PC-9 (cell line): ENCODE results near the gene SMPD1.

Experiments
- EZH2 ChIP-seq: fragments of 200-600 bp; sonication (generic); IDR thresholded peaks from 2 replicates; pipeline ENCODE4 v1.8.0; 2017; ENCODE audit warnings: antibody characterized with exemption, low read depth
- TF ChIP-seq, protein P1 (sequence below): fragments of 200-600 bp; sonication (generic); conservative IDR thresholded peaks from 2 replicates; pipeline ENCODE4 v1.6.1; 2017; ENCODE audit warnings: mixed run types, antibody characterized with exemption, mild to moderate bottlenecking, moderate library complexity

- TF ChIP-seq, protein P1, sequence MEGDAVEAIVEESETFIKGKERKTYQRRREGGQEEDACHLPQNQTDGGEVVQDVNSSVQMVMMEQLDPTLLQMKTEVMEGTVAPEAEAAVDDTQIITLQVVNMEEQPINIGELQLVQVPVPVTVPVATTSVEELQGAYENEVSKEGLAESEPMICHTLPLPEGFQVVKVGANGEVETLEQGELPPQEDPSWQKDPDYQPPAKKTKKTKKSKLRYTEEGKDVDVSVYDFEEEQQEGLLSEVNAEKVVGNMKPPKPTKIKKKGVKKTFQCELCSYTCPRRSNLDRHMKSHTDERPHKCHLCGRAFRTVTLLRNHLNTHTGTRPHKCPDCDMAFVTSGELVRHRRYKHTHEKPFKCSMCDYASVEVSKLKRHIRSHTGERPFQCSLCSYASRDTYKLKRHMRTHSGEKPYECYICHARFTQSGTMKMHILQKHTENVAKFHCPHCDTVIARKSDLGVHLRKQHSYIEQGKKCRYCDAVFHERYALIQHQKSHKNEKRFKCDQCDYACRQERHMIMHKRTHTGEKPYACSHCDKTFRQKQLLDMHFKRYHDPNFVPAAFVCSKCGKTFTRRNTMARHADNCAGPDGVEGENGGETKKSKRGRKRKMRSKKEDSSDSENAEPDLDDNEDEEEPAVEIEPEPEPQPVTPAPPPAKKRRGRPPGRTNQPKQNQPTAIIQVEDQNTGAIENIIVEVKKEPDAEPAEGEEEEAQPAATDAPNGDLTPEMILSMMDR: no peak
- TF ChIP-seq EZH2: no peak
Measured at GRCh38 chr11:6350043-6350442, 40.2 kb upstream of the SMPD1 start.
